ENCODE data around the gene UBA52. TPM values are rescaled to one million over a fixed set of nuclear protein-coding genes. Genes with fewer than 3 reads are reported as not detected.
A peak's percentile ranks its signal among the peaks of the same experiment; 100 is the strongest.

The UBA52 gene
- polyA plus RNA-seq, 1 of the 3 experiments (the other 2 are of a cell fraction), result 2,690 TPM

DNA sequence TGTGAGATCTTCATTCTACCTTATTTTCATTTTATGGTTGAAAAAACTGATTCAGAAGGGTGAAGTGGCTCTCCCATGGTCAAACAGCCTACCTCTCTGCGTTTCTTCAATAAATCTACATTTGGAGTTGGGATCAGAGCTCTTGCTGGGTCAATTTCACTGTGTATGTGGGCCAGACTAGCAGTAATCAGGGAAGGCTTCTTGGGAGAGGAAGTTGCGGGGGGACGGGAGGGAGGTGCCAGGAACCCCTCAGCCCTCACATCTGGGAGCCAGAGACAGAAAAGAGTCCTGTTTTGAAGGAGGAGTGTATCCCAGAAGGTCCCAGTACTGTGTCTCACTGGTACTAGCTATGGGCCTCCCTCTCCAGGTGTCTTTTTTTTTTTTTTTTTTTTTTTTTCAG lies 13.1 kb upstream of the UBA52 start:
- Histone ChIP-seq H3F3A (replicated peaks; ENCODE audit: insufficient read depth) (peaks cover 3% of the 10 kb centered on the region), H3K4me1 (ENCODE audit: control insufficient read depth in 1 of 2, insufficient read depth in 2 of 2, low read depth in 1 of 2, low read length in 1 of 2) (peaks cover 0 to 5% of the 10 kb centered on the region in 2 experiments; a peak in 1 of 4 replicates), H4K20me1 (ENCODE audit: insufficient read depth) (no peaks in the 10 kb centered on the region), H3K9ac (peak overlapping the region; percentile 75), H3K27ac (ENCODE audit: low read depth in 2 of 2, low read length in 1 of 2) (peak overlapping the region; percentile 46 to 60; a peak in 1 of 4 replicates), H3K36me3 (replicated peaks in 1 of 2; ENCODE audit: control insufficient read depth in 1 of 2, insufficient read depth in 2 of 2, low read length in 1 of 2) (peaks cover 4 to 11% of the 10 kb centered on the region in 2 experiments), H3K9me3 (no peaks in the 10 kb centered on the region), H3K4me2 (peak overlapping the region; percentile 90), H3K27me3 (ENCODE audit: insufficient read depth) (no peaks in the 10 kb centered on the region), H3K9me2 (no peaks in the 10 kb centered on the region), H3K4me3 (ENCODE audit: low read depth in 2 of 2, low read length in 1 of 2) (peak overlapping the region; percentile 78 to 85), H3K79me2 (ENCODE audit: insufficient read depth) (peaks cover 48% of the 10 kb centered on the region), H2AFZ (ENCODE audit: low read depth) (no peak overlapping the region)
- ChIA-PET CTCF (interaction anchor here (0.8 to 2.5 kb wide), 11 partner anchors 11 to 336 kb away, joined by 3 to 8 read pairs (median 5); partner anchors contain the start of genes REX1BD and UBA52), POLR2A (interaction anchor here (0.6 to 2.5 kb wide), 5 partner anchors 13 to 292 kb away, joined by 3 to 14 read pairs (median 3); partner anchors contain the start of gene UBA52)
- WGBS (ENCODE audit: low lambda C conversion rate), result 37% methylated on average over 3 of the region's 3 CpGs
- no peak for DNase-seq
- no peak for TF ChIP-seq POLR2AphosphoS5 (IDR thresholded peaks at IDR 0.05; ENCODE audit: low read depth, low read length)
- TF ChIP-seq, protein P1, sequence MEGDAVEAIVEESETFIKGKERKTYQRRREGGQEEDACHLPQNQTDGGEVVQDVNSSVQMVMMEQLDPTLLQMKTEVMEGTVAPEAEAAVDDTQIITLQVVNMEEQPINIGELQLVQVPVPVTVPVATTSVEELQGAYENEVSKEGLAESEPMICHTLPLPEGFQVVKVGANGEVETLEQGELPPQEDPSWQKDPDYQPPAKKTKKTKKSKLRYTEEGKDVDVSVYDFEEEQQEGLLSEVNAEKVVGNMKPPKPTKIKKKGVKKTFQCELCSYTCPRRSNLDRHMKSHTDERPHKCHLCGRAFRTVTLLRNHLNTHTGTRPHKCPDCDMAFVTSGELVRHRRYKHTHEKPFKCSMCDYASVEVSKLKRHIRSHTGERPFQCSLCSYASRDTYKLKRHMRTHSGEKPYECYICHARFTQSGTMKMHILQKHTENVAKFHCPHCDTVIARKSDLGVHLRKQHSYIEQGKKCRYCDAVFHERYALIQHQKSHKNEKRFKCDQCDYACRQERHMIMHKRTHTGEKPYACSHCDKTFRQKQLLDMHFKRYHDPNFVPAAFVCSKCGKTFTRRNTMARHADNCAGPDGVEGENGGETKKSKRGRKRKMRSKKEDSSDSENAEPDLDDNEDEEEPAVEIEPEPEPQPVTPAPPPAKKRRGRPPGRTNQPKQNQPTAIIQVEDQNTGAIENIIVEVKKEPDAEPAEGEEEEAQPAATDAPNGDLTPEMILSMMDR (IDR thresholded peaks at IDR 0.05), result no peak
- TF ChIP-seq MXI1 (IDR thresholded peaks at IDR 0.05; ENCODE audit: low read depth, low read length), result no peak
- TF ChIP-seq, protein P2, sequence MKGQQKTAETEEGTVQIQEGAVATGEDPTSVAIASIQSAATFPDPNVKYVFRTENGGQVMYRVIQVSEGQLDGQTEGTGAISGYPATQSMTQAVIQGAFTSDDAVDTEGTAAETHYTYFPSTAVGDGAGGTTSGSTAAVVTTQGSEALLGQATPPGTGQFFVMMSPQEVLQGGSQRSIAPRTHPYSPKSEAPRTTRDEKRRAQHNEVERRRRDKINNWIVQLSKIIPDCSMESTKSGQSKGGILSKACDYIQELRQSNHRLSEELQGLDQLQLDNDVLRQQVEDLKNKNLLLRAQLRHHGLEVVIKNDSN (IDR thresholded peaks at IDR 0.05; ENCODE audit: borderline replicate concordance, low read depth), result no peak
- TF ChIP-seq FOXM1 (IDR thresholded peaks at IDR 0.05; ENCODE audit: low read depth), result no peak
- TF ChIP-seq, protein P3, sequence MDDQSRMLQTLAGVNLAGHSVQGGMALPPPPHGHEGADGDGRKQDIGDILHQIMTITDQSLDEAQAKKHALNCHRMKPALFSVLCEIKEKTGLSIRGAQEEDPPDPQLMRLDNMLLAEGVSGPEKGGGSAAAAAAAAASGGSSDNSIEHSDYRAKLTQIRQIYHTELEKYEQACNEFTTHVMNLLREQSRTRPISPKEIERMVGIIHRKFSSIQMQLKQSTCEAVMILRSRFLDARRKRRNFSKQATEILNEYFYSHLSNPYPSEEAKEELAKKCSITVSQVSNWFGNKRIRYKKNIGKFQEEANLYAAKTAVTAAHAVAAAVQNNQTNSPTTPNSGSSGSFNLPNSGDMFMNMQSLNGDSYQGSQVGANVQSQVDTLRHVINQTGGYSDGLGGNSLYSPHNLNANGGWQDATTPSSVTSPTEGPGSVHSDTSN (IDR thresholded peaks at IDR 0.05), result no peak
- TF ChIP-seq YY1 (IDR thresholded peaks at IDR 0.05; ENCODE audit: low read depth), result no peak
- TF ChIP-seq SIN3A (IDR thresholded peaks at IDR 0.05; ENCODE audit: borderline replicate concordance, low read depth, low read length), result no peak

DNA sequence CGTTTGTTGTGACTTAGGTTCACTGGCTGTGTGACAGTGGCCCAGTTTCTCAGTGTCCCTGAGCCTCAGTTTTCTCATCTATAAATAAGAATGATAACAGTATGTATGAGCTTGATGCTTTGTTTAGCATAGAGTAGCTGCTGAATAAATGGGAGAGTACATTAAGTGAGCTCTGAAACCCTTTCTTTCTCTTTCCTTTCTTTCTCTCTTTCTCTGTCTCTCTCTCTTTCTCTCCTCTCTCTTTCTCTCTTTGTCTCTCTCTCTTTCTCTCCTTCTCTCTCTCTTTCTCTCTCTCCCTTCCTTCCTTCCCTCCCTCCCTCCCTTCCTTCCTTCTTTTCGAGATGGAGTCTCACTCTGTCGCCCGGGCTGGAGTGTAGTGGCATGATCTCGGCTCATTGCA lies 12.0 kb upstream of the UBA52 start:
- H3K79me2 ChIP-seq (ENCODE audit: insufficient read depth), result peaks cover 48% of the 10 kb centered on the region
- no peaks in the 10 kb centered on the region for H3K9me3 ChIP-seq
- peaks cover 3% of the 10 kb centered on the region for H3F3A ChIP-seq (replicated peaks; ENCODE audit: insufficient read depth)
- no peaks in the 10 kb centered on the region for H3K9me2 ChIP-seq
- no peak overlapping the region for H3K4me3 ChIP-seq (ENCODE audit: low read depth in 2 of 2, low read length in 1 of 2)
- H3K9ac ChIP-seq, result 0 out of 2 replicates have a peak overlapping the region, but pooled peaks have one; percentile 12
- H2AFZ ChIP-seq (ENCODE audit: low read depth), result no peak overlapping the region
- peaks cover 4 to 14% of the 10 kb centered on the region in 2 experiments for H3K36me3 ChIP-seq (replicated peaks in 1 of 2; ENCODE audit: control insufficient read depth in 1 of 2, insufficient read depth in 2 of 2, low read length in 1 of 2)
- CTCF ChIA-PET, result interaction anchor here (1.0 to 2.5 kb wide), 2 partner anchors 28 to 98 kb away, joined by 3 to 7 read pairs; partner anchors contain the start of gene REX1BD
- POLR2A ChIA-PET, result no interaction called here
- peaks cover 0 to 5% of the 10 kb centered on the region in 2 experiments; a peak in 1 of 4 replicates for H3K4me1 ChIP-seq (ENCODE audit: control insufficient read depth in 1 of 2, insufficient read depth in 2 of 2, low read depth in 1 of 2, low read length in 1 of 2)
- 84% methylated on average over 5 of the region's 5 CpGs for WGBS (ENCODE audit: low lambda C conversion rate)
- H3K4me2 ChIP-seq, result peak overlapping the region; percentile 90; the same call in 1 of the 2 replicates
- no peak for DNase-seq
- no peaks in the 10 kb centered on the region for H4K20me1 ChIP-seq (ENCODE audit: insufficient read depth)
- TF ChIP-seq, protein P2 (IDR thresholded peaks at IDR 0.05; ENCODE audit: borderline replicate concordance, low read depth), result no peak
- TF ChIP-seq, protein P4, sequence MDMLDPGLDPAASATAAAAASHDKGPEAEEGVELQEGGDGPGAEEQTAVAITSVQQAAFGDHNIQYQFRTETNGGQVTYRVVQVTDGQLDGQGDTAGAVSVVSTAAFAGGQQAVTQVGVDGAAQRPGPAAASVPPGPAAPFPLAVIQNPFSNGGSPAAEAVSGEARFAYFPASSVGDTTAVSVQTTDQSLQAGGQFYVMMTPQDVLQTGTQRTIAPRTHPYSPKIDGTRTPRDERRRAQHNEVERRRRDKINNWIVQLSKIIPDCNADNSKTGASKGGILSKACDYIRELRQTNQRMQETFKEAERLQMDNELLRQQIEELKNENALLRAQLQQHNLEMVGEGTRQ (IDR thresholded peaks at IDR 0.05; ENCODE audit: borderline replicate concordance, low read depth, low read length), result no peak
- TF ChIP-seq YY1 (IDR thresholded peaks at IDR 0.05; ENCODE audit: low read depth), result no peak
- no peak for TF ChIP-seq GATA2 (CRISPR knock-in tag; IDR thresholded peaks at IDR 0.05)
- TF ChIP-seq TCF12 (IDR thresholded peaks at IDR 0.05), result no peak
- TF ChIP-seq GABPA (IDR thresholded peaks at IDR 0.05; ENCODE audit: low read depth), result no peak
- no peak for TF ChIP-seq MEF2A (IDR thresholded peaks at IDR 0.05; ENCODE audit: borderline replicate concordance, low read depth)
- TF ChIP-seq FOSL2 (IDR thresholded peaks at IDR 0.05; ENCODE audit: borderline replicate concordance, low read depth), result no peak
- TF ChIP-seq TEAD4 (IDR thresholded peaks at IDR 0.05; ENCODE audit: borderline replicate concordance, insufficient read depth), result no peak
- no peak overlapping the region for H3K27ac ChIP-seq (ENCODE audit: low read depth in 2 of 2, low read length in 1 of 2)
- no peaks in the 10 kb centered on the region for H3K27me3 ChIP-seq (ENCODE audit: insufficient read depth)
